NCI-H774 (cell line): ENCODE results near the gene MRAP.
"Not testable (repeated sequence)": the region's sequence is repeated elsewhere in the genome, so short reads cannot be mapped to it uniquely, and the experiment has no call there.

Experiments
- DNase-seq: peaks from one replicate; lab custom pipeline; 2025; lab: John Stamatoyannopoulos, UW

MRAP gene

DNA sequence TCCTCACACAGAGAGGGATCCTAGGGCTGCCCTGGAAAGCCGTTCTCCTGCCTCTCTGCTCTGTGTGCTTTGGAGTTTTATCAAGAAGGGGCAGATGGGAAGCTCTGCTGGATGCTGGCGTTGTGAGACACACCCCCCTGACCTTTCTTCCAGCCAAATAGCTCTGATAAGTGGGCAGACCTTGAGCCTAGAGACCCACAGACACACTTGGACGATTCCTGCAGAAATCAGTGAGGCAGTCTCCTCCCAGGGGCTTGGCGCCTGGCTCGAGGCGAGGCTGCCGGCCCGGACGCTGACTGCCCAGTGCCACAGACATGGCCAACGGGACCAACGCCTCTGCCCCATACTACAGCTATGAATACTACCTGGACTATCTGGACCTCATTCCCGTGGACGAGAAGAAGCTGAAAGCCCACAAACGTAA, at the start of gene MRAP:
TSS of gene MRAP (plus strand) at position 198 of the 424 bp plus-strand sequence. CDS start at position 315, 117 bp downstream.
- no peak for DNase-seq

DNA sequence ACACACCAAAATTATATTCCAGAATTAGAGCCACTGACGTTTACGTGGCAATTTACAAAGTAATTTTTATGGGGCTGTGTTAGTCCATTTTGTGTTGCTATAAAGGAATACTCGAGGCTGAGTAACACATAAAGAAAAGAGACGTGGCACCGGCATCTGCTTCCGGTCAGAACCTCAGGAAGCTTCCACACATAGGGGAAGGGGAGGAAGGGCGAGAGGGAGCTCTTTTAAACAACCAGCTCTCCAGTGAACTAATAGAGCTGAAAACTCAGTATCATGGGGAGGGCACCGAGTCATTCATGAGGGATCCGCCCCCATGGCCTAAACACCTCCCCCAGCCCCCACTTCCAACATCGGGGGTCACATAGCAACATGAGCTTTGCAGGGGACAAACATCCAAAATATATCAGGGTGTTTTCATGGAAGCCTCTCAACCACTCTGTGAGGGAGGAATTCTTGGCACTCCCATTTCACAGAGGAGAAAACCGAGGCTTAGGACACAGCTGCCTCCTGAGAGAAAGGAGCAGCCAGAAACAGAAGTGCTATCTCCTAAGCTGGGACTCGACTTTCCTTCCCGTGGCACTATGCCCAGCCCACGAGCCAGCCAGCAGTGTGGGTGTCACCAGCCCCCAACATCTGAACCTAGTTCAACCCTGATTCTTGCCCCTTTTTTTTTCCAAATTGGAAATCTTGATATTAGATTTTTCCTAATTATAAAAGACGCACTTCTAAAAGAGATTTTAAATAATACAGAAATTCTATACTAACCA, 49.0 kb upstream of the MRAP start:
- peak; percentile 51 for DNase-seq

- no peak for DNase-seq
Measured at GRCh38 chr21:32252136-32252535, 46.5 kb upstream of the MRAP start.

DNA sequence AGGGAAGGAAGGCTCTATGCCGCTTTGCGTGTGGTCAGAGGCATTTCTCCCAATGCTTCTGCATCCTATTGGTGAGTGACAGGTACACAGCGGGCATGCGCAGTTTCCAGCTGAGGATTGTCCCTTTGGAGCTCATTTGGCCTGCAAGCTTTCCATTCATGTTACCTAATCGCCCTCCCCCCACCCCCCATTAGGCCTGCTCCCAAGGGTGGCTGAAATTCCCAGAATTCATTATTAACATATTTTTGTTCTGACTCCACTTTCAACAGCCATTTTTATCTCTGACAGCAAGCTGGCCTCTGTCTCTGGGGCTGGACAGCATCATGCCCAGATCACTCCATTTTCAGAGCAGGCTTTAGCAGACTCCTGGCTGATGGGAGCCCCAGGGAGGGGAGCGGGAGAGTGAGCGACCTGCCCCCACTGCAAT, 45.4 kb upstream of the MRAP start:
- DNase-seq = no peak

DNA sequence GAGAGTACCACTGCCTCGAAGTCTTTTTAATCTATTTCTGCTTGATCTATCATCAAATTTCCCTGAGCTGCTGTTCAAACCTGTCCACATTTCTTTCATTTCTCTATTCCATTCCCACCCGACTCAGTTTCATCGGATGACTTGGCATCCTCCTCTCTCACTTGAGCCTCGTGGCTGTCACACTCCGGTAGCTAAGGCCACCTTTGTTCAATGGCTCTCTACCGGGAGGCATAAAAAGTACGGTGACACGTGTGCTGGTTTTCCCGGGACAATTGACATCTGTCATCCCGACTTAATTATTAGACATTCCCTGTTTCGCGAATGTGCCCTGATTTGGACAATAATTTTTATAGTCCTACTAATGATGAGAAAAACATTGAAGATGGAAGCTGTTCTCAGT, 42.4 kb upstream of the MRAP start:
- DNase-seq = no peak

DNA sequence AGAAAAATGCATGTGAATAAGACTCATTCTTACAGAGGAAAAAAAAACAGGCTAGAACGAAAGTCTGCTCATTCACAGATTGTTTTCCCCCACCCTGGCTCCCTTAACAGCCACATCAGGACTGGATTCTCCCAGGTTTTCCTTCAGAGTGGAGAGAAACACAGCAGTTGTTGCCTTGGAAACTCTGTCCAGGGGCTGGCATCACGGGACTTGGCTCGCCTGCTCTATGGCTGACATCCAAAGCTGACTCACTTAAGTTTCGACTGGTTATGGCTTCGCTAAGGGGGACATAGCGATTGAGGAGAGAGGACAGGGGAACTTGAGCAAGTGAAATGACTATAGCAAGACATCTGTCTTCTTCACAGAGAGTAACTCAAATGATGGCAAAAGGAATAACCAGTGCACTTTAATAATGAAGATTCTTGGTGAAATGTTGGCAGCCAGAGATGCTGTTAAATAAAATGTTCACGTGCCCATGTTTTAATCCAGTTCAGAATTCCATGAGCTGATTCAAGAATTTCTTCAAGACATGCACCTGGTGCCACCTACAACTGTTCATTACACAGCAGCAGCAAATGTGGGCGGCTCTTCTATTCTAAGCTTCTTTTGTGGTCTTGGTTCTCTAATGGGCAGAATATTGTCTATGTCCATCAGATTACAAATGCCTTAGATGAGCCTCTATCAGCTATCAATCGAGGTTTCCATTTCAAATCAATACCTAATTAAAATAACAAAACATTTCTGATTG, 41.6 kb upstream of the MRAP start:
- peak; percentile 45 for DNase-seq

GRCh38 chr21:32257962-32258785, 40.5 kb upstream of the MRAP start:
- DNase-seq = peak; percentile 75

DNA sequence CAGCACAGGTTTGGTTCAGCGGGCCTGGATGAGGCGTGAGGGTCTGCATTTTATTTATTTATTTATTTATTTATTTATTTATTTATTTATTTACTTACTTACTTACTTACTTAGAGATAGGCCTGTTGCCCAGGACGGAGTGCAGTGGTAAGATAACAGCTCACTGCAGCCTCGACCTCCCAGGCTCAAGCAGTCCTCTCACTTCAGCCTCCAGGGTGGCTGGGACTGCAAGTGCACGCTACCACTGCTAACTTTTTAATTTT, 39.9 kb upstream of the MRAP start:
- DNase-seq = not testable (repeated sequence)

DNA sequence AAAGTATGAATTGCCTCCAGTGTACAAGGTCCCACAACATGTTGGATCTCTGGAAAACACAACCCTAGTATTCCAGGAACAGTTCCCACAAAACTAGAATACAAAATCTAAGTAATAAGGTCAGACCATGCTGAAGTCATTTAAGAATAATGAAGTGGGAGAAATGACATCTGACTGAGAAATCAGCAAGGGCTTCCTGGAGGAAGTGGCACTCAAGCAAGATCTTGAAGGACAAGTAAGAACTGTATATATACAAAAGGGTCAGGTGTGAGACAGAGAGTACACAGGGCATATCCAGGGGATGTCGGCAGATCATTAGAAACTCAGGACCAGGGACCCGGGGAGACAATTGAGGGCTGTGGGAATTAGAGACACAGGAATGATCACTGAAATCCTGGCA, 38.5 kb upstream of the MRAP start:
- DNase-seq = no peak

DNA sequence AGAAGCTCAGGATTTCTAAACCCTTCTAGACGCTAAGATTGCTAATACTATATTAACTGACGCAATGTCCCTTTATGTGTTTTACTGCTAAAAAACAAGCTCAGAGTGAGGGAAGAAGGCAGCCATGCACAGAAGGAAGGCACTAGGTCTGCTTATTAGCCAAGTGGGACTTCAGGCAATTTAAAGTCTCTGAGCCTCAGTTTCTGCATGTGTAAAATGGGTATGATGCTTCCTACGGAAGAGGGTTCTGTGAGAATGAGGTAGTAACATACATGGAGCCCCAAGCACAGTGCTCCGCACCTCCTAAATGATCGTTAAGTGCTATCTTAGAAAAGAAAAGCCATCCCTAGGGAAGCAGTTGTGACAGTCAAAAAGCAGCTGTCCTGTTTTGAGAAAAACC, 36.7 kb upstream of the MRAP start:
- DNase-seq = no peak

DNA sequence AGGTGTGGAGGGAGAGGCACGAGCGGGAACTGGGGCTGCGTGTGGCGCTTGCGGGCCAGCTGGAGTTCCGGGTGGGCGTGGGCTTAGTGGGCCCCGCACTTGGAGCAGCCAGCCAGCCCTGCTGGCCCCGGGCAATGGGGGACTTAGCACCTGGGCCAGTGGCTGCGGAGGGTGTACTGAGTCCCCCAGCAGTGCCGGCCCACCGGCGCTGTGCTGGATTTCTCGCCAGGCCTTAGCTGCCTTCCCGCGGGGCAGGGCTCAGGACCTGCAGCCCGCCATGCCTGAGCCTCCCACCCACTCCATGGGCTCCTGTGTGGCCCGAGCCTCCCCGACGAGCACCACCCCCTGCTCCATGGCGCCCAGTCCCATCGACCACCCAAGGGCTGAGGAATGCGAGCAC, 33.3 kb upstream of the MRAP start:
- not testable (repeated sequence) for DNase-seq

DNA sequence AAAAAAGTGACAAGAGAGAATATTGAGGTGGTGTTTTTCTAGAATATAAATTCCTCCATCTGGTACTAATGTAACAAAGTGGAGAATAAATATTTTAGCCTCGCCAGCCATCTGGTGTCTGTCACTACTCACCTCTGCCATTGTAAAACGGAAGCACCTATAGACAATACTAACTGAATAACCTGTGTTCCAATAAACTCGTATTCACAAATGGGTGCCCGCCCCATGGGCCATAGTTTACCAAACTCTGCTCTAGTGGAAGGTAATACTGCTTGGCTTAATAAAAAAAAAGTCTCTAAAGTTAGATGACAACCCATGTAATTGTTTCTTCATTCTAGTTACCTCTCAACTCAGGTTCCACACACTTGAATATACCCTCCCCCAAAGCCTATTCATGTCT, 27.9 kb upstream of the MRAP start:
- DNase-seq = no peak

DNA sequence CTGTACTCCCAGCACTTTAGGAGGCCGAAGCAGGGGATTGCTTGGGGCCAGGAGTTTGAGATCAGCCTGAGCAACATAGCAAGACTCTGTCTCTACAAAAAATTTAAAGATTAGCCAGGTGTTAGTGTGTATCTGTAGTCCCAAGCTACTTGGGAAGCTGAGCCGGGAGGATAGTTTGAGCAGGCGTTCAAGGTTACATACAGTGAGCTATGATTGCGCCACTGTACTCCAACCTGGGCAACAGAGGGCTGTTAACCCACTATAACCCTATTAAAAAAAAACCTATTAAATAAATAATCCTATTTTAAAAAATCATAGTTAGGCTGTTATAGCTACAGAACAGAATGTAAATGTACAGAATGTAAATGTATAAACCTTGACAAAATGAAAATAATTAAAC, 22.0 kb upstream of the MRAP start:
- DNase-seq = no peak

DNA sequence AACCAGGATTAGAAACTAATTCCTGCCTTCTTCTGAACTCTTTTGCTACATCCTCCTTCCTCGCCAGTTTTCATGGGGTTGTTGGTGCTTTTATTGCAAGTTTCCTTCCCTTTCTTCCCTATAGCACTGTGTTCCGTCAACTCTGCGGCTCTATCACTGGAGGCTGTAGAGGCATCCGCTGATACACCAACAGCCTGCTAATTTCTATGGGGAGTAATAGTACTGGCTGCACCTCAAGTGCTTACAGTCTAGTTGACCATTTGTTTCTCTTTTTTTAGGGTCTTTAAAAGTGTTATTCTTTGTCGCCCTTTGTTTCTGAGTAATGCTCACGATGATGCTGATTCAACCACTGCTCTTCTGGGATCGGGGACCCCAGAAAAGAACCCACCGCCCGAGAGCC, 20.6 kb upstream of the MRAP start:
- DNase-seq = no peak

DNA sequence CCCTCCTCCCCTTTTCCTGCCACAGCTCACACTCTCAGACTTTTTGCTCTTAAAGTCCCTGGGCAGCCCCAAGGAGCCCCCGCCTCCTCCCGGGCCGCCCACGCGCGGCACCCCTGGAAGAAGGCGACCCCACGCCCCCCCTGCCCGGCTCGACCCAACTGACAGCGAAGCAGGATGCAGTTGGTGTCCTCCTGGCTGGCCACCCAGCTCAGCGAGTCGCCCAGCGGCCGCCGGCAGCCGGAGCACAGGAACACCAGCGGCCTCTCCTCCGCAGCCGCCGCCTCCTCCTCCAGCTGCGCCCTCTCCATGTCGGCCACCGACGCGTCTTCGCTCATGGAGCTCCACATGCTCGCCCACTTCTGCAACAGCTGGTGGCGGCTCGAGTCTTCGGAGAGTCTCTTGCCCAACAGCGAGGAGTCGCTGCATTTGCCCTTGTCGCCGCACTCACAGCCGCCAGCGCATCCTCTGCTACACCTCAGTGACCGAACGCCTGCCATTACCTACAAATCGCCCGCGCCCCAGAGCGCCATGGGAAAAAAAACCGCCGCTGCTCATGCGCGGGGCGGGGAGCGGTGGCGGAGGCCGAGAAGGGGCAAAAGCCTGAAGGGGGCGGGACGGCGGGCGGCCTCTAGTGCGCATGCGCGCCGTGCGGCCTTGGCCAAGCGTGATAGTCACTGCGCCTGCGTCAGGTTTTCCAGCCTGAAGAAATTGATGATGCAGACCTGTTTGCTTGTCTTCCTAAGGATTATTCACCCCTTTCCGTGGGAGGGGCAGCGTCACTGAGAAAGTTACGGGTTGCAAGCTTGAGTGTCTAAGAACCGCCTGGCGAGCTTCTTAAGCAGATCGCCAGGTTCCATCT, 19.9 kb upstream of the MRAP start, which contains the start of gene MIS18A:
TSS of gene MIS18A (minus strand) at position 532 of the 859 bp plus-strand sequence. CDS start at position 497, 35 bp downstream.
- DNase-seq = peak; percentile 91

DNA sequence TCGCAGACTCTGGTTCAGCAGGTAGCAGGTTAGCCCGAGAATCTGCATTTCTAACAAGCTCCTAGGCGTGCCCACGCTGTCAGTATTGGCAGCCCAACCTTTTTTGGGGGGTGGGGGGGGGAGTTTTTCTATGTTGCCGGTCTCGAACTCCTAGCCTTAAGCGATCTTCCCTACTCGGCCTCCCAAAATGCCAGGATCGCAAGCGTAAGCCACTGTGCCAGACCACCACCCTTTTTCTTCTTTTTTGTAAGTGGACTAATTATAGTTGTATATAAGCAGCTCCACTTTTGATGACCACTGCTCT, 19.3 kb upstream of the MRAP start:
- DNase-seq = no peak

GRCh38 chr21:32281531-32281930, 17.1 kb upstream of the MRAP start:
- DNase-seq = no peak

DNA sequence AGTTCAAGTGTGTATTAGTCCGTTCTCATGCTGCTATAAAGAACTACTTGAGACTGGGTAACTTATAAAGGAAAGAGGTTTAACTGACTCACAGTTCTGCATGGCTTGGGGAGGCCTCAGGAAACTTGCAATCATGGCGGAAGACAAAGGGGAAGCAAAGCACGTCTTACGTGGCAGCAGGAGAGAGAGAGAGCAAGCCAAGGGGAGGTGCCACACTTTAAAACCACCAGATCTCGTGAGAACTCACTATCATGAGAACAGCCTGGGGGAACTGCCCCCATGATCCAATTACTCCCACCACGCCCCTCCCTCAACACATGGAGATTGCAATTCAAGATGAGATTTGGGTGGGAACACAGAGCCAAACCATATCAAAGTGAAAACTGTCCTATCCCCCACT, 15.7 kb upstream of the MRAP start:
- no peak for DNase-seq

DNA sequence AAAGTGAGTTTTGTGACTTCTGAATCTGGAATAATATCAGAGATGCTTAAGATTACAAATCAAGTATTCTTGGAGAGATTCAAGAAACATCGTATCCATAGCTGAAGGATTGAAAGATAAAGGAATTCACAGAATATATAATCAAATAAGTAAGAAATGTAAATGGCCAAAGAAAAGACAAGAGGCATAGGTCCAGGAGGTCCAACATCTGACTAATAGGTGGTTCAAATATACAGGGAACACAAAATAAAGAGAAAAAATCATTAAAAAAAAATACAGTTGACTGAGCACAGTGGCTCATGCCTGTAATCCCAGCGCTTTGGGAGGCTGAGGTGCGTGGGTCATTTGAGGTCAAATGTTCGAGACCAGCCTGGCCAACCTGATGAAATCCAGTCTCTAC, 13.2 kb upstream of the MRAP start:
- no peak for DNase-seq

GRCh38 chr21:32297449-32297848, 1.2 kb upstream of the MRAP start:
- DNase-seq = no peak

DNA sequence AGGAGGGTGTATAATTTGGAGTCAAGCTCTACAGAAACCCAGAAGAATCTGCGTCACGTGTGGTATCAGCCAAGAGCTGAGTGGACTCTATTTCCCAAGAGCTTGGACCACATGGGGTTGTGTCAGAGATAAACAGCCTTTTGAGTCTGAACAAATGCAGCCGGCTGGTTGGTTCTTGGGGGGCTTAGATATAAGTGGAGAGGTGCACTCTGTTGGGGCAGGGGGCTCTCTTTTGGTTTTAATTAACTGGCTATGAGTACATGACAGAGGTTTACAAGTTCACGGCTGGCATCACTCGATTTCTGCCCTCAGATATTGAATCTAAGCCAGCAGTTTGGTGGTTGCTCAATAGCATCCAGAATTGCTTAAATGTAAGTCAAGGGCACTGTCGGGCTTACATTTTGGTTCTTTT, 501 bp upstream of the MRAP start:
- no peak for DNase-seq

DNA sequence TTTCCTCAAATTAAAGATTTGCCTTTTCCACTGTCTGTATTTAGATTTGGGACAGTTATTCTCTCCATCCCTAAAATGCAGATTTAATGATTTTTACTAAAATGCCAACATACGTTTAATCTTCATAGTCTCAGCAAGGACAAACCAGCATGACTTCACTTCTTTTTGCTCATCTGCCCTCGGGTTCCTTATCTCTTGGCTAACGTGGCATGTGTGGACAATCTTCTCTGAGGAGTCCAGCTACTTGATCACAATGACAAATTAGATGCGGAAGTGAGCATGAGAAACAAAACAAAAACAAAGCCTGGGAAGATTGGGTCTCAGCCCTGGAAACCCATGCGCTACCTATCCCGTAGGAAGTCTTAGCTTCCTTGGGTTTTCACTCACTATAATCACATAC, 1.0 kb downstream of the MRAP start:
- no peak for DNase-seq
